ENCODE measurements around the gene SIAE. TPM values are rescaled to one million over a fixed set of nuclear protein-coding genes. Genes with fewer than 3 reads are reported as not detected.

Gene SIAE
- total RNA-seq, 1 donor from 2014 or later: 28.8 TPM

- peaks cover 20% of the 10 kb centered on the region for H3K36me3 Mint-ChIP-seq
- no peak overlapping the region for H3K4me3 Mint-ChIP-seq
- no peak overlapping the region for H3K27ac Mint-ChIP-seq
- no peaks in the 10 kb centered on the region for H3K4me1 Mint-ChIP-seq (ENCODE audit: unreplicated experiment)
- no peak for DNase-seq (ENCODE audit: extremely low spot score, unreplicated experiment)
- no peaks in the 10 kb centered on the region for H3K9me3 Mint-ChIP-seq
- H3K27me3 Mint-ChIP-seq: no peaks in the 10 kb centered on the region
- TF ChIP-seq CTCF (conservative IDR thresholded peaks at IDR 0.05): peak; percentile 51
Observed at GRCh38 chr11:124633355-124633754, 40.2 kb downstream of the SIAE start.

GRCh38 chr11:124629961-124630360, 43.6 kb downstream of the SIAE start:
- TF ChIP-seq CTCF (conservative IDR thresholded peaks at IDR 0.05): no peak
- no peak overlapping the region for H3K4me3 Mint-ChIP-seq
- DNase-seq (ENCODE audit: extremely low spot score, unreplicated experiment): no peak
- H3K27ac Mint-ChIP-seq: no peak overlapping the region
- peaks cover 29% of the 10 kb centered on the region for H3K36me3 Mint-ChIP-seq
- H3K27me3 Mint-ChIP-seq: no peaks in the 10 kb centered on the region
- H3K9me3 Mint-ChIP-seq: no peaks in the 10 kb centered on the region
- H3K4me1 Mint-ChIP-seq (ENCODE audit: unreplicated experiment): no peaks in the 10 kb centered on the region

GRCh38 chr11:124627546-124627945, 46.0 kb downstream of the SIAE start:
- Mint-ChIP-seq H3K4me1 (ENCODE audit: unreplicated experiment) (peaks cover 7% of the 10 kb centered on the region), H3K9me3 (no peaks in the 10 kb centered on the region), H3K27ac (no peak overlapping the region), H3K4me3 (no peak overlapping the region), H3K27me3 (no peaks in the 10 kb centered on the region), H3K36me3 (peaks cover 22% of the 10 kb centered on the region)
- TF ChIP-seq CTCF (conservative IDR thresholded peaks at IDR 0.05): no peak
- no peak for DNase-seq (ENCODE audit: extremely low spot score, unreplicated experiment)

GRCh38 chr11:124625504-124626168, 47.9 kb downstream of the SIAE start:
- Mint-ChIP-seq H3K9me3 (no peaks in the 10 kb centered on the region), H3K4me3 (no peak overlapping the region), H3K27me3 (no peaks in the 10 kb centered on the region), H3K36me3 (peaks cover 18% of the 10 kb centered on the region), H3K27ac (no peak overlapping the region), H3K4me1 (ENCODE audit: unreplicated experiment) (peaks cover 7% of the 10 kb centered on the region)
- DNase-seq (ENCODE audit: extremely low spot score, unreplicated experiment): no peak
- no peak for TF ChIP-seq CTCF (conservative IDR thresholded peaks at IDR 0.05)

- Mint-ChIP-seq H3K4me1 (ENCODE audit: unreplicated experiment) (peaks cover 7% of the 10 kb centered on the region), H3K4me3 (peak overlapping the region; percentile 97), H3K9me3 (no peaks in the 10 kb centered on the region), H3K36me3 (peaks cover 18% of the 10 kb centered on the region), H3K27me3 (peaks cover 7% of the 10 kb centered on the region), H3K27ac (peak overlapping the region; percentile 97)
- no peak for DNase-seq (ENCODE audit: extremely low spot score, unreplicated experiment)
- TF ChIP-seq CTCF (conservative IDR thresholded peaks at IDR 0.05): no peak
Observed at GRCh38 chr11:124623861-124624525, 49.5 kb downstream of the SIAE start.

Measured in type B pancreatic cell (in vitro differentiated cells).